Amygdala (tissue), 56 donors: ENCODE results near the gene TRA2B.
A peak's percentile ranks its signal among the peaks of the same experiment; 100 is the strongest.
"Not testable (repeated sequence)": the region's sequence is repeated elsewhere in the genome, so short reads cannot be mapped to it uniquely, and the experiment has no call there.

ENCODE experiments used
- DNase-seq, 56 donors: peaks; one replicate each; lab custom pipeline; 2025; lab: John Stamatoyannopoulos, UW

TRA2B gene

GRCh38 chr3:185929192-185930151, 8.3 kb downstream of the TRA2B start:
- DNase-seq = no peak

- no peak for DNase-seq
Measured at GRCh38 chr3:185928496-185928895, 9.3 kb downstream of the TRA2B start.

GRCh38 chr3:185927501-185928200, 10.2 kb downstream of the TRA2B start:
- no peak for DNase-seq

GRCh38 chr3:185926445-185926844, 11.4 kb downstream of the TRA2B start:
- DNase-seq = no peak

- no peak for DNase-seq
Measured at GRCh38 chr3:185925353-185925752, 12.5 kb downstream of the TRA2B start.

GRCh38 chr3:185924375-185924774, 13.4 kb downstream of the TRA2B start:
- no peak for DNase-seq

GRCh38 chr3:185920184-185920583, 17.6 kb downstream of the TRA2B start:
- DNase-seq = no peak

- DNase-seq = no peak
Measured at GRCh38 chr3:185916042-185916833, 21.6 kb downstream of the TRA2B start.

- DNase-seq = no peak
Measured at GRCh38 chr3:185915642-185916041, 22.2 kb downstream of the TRA2B start.

GRCh38 chr3:185914911-185915629, 22.7 kb downstream of the TRA2B start:
- DNase-seq = no peak

GRCh38 chr3:185912929-185913901, 24.6 kb downstream of the TRA2B start:
- DNase-seq = no peak

GRCh38 chr3:185912512-185912911, 25.3 kb downstream of the TRA2B start:
- no peak for DNase-seq

- DNase-seq = not testable (repeated sequence)
Measured at GRCh38 chr3:185911076-185911448, 26.8 kb downstream of the TRA2B start.

GRCh38 chr3:185910322-185911075, 27.3 kb downstream of the TRA2B start:
- not testable (repeated sequence) for DNase-seq

GRCh38 chr3:185909913-185910312, 27.9 kb downstream of the TRA2B start:
- DNase-seq = not testable (repeated sequence)

- DNase-seq = peak in 2 of 56 donors; percentile 2 to 7
Measured at GRCh38 chr3:185900228-185900627, 37.6 kb downstream of the TRA2B start.

- DNase-seq = no peak
Measured at GRCh38 chr3:185896636-185897035, 41.2 kb downstream of the TRA2B start.

- no peak for DNase-seq
Measured at GRCh38 chr3:185887066-185887465, 50.7 kb downstream of the TRA2B start.
